SKM-1 (cell line): ENCODE data around the gene LAMA5.
"Not testable (repeated sequence)": the region's sequence is repeated elsewhere in the genome, so short reads cannot be mapped to it uniquely, and the experiment has no call there.

Experiments
- DNase-seq: peaks from one replicate; lab custom pipeline; 2025; ENCODE audit not compliant: unreplicated experiment; lab: John Stamatoyannopoulos, UW

LAMA5 gene

GRCh38 chr20:62388839-62389600 is 21.9 kb upstream of the LAMA5 start:
- no peak for DNase-seq

- no peak for DNase-seq
These were observed 21.0 kb upstream of the LAMA5 start for GRCh38 chr20:62387933-62388635.

- DNase-seq: no peak
These were observed 20.3 kb upstream of the LAMA5 start for GRCh38 chr20:62387219-62387913.

GRCh38 chr20:62386383-62387218 is 19.5 kb upstream of the LAMA5 start, which contains the start of gene RPS21:
Gene RPS21, plus strand, starts transcription at chr20:62387103. Its CDS starts 236 bp downstream, at chr20:62387339.
- peak; percentile 83 for DNase-seq

- peak; percentile 62 for DNase-seq
These were observed 15.4 kb upstream of the LAMA5 start for GRCh38 chr20:62382306-62383198.

GRCh38 chr20:62381842-62382241 is 14.7 kb upstream of the LAMA5 start:
- no peak for DNase-seq

- no peak for DNase-seq
These were observed 14.2 kb upstream of the LAMA5 start for GRCh38 chr20:62381202-62381797.

- DNase-seq: no peak
These were observed 11.1 kb upstream of the LAMA5 start for GRCh38 chr20:62378215-62378614.

- no peak for DNase-seq
These were observed 10.6 kb upstream of the LAMA5 start for GRCh38 chr20:62377615-62378178.

GRCh38 chr20:62377064-62377461 is 10.0 kb upstream of the LAMA5 start:
- no peak for DNase-seq

- no peak for DNase-seq
These were observed 9.3 kb upstream of the LAMA5 start for GRCh38 chr20:62376112-62377063.

- DNase-seq: no peak
These were observed 7.4 kb upstream of the LAMA5 start for GRCh38 chr20:62374331-62375152.

GRCh38 chr20:62373631-62374179 is 6.6 kb upstream of the LAMA5 start:
- DNase-seq: not testable (repeated sequence)

- DNase-seq: no peak
These were observed 5.2 kb upstream of the LAMA5 start for GRCh38 chr20:62372042-62372993.

GRCh38 chr20:62371588-62372041 is 4.5 kb upstream of the LAMA5 start:
- DNase-seq: no peak
